ENCODE data around the gene TBC1D2. TPM values are rescaled to one million over a fixed set of nuclear protein-coding genes. Genes with fewer than 3 reads are reported as not detected.

Gene TBC1D2
- total RNA-seq, 1 experiment from 2014 or later, result 11.1 TPM

DNA sequence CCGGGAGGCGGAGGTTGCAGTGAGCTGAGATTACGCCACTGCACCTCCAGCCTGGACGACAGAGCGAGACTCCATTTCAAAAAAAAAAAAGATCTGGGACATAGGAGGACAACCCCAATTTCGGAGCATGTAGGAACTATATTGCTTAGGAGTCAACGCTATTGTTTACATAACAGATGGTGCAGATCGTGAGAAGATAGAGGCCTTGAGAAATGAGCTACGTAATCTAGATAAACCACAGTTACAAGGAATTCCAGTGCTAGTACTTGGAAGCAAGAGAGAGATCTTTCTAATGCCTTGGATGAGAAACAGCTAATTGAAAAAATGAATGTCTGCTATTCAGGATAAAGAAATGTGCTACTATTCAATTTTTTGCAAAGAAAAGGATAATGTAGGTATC is 20.3 kb downstream of the TBC1D2 start:
- no peaks in the 10 kb centered on the region for H3K27me3 Mint-ChIP-seq (ENCODE audit: low read depth)
- POLR2A ChIA-PET, result interaction anchor here (1.2 kb wide), 1 partner anchor 17 kb away, joined by 3 read pairs; no protein-coding TSS in a partner anchor
- ATAC-seq (no peak), DNase-seq (ENCODE audit: low spot score) (no peak)
- H3K4me3 Mint-ChIP-seq, result no peak overlapping the region
- 0 out of 2 replicates have a peak, but pooled peaks cover 3% of the 10 kb centered on the region for H3K4me1 Mint-ChIP-seq
- peaks cover 28% of the 10 kb centered on the region for H3K36me3 Mint-ChIP-seq
- CTCF ChIA-PET, result interaction anchor here (1.3 to 2.2 kb wide), 8 partner anchors 11 to 161 kb away, joined by 4 to 22 read pairs (median 6); partner anchors contain the start of gene TBC1D2
- H3K9me3 Mint-ChIP-seq, result no peaks in the 10 kb centered on the region
- H3K27ac Mint-ChIP-seq, result no peak overlapping the region
- TF ChIP-seq EMX1 (CRISPR knock-in tag; IDR thresholded peaks at IDR 0.05), result no peak
- no peak for TF ChIP-seq FOXK1 (CRISPR knock-in tag; IDR thresholded peaks at IDR 0.05)
- TF ChIP-seq, protein P1, sequence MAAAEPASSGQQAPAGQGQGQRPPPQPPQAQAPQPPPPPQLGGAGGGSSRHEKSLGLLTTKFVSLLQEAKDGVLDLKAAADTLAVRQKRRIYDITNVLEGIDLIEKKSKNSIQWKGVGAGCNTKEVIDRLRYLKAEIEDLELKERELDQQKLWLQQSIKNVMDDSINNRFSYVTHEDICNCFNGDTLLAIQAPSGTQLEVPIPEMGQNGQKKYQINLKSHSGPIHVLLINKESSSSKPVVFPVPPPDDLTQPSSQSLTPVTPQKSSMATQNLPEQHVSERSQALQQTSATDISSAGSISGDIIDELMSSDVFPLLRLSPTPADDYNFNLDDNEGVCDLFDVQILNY (CRISPR knock-in tag; IDR thresholded peaks at IDR 0.05), result no peak
- TF ChIP-seq, protein P2, sequence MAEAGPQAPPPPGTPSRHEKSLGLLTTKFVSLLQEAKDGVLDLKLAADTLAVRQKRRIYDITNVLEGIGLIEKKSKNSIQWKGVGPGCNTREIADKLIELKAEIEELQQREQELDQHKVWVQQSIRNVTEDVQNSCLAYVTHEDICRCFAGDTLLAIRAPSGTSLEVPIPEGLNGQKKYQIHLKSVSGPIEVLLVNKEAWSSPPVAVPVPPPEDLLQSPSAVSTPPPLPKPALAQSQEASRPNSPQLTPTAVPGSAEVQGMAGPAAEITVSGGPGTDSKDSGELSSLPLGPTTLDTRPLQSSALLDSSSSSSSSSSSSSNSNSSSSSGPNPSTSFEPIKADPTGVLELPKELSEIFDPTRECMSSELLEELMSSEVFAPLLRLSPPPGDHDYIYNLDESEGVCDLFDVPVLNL (CRISPR knock-in tag; IDR thresholded peaks at IDR 0.05; ENCODE audit: borderline replicate concordance, low read depth), result no peak
- TF ChIP-seq, protein P3, sequence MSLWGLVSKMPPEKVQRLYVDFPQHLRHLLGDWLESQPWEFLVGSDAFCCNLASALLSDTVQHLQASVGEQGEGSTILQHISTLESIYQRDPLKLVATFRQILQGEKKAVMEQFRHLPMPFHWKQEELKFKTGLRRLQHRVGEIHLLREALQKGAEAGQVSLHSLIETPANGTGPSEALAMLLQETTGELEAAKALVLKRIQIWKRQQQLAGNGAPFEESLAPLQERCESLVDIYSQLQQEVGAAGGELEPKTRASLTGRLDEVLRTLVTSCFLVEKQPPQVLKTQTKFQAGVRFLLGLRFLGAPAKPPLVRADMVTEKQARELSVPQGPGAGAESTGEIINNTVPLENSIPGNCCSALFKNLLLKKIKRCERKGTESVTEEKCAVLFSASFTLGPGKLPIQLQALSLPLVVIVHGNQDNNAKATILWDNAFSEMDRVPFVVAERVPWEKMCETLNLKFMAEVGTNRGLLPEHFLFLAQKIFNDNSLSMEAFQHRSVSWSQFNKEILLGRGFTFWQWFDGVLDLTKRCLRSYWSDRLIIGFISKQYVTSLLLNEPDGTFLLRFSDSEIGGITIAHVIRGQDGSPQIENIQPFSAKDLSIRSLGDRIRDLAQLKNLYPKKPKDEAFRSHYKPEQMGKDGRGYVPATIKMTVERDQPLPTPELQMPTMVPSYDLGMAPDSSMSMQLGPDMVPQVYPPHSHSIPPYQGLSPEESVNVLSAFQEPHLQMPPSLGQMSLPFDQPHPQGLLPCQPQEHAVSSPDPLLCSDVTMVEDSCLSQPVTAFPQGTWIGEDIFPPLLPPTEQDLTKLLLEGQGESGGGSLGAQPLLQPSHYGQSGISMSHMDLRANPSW (CRISPR knock-in tag; conservative IDR thresholded peaks at IDR 0.05; ENCODE audit: low read depth), result no peak
- no peak for TF ChIP-seq KAT7 (CRISPR knock-in tag; IDR thresholded peaks at IDR 0.05; ENCODE audit: borderline replicate concordance)
- TF ChIP-seq ESRRA (CRISPR knock-in tag; IDR thresholded peaks at IDR 0.05; ENCODE audit: borderline replicate concordance), result no peak
- no peak for TF ChIP-seq TP53 (CRISPR knock-in tag; IDR thresholded peaks at IDR 0.05)
- TF ChIP-seq, protein P4, sequence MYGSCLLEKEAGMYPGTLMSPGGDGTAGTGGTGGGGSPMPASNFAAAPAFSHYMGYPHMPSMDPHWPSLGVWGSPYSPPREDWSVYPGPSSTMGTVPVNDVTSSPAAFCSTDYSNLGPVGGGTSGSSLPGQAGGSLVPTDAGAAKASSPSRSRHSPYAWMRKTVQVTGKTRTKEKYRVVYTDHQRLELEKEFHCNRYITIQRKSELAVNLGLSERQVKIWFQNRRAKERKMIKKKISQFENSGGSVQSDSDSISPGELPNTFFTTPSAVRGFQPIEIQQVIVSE (CRISPR knock-in tag; IDR thresholded peaks at IDR 0.05; ENCODE audit: borderline replicate concordance), result no peak
- no peak for TF ChIP-seq NR2C2 (CRISPR knock-in tag; IDR thresholded peaks at IDR 0.05)
- TF ChIP-seq, protein P5, sequence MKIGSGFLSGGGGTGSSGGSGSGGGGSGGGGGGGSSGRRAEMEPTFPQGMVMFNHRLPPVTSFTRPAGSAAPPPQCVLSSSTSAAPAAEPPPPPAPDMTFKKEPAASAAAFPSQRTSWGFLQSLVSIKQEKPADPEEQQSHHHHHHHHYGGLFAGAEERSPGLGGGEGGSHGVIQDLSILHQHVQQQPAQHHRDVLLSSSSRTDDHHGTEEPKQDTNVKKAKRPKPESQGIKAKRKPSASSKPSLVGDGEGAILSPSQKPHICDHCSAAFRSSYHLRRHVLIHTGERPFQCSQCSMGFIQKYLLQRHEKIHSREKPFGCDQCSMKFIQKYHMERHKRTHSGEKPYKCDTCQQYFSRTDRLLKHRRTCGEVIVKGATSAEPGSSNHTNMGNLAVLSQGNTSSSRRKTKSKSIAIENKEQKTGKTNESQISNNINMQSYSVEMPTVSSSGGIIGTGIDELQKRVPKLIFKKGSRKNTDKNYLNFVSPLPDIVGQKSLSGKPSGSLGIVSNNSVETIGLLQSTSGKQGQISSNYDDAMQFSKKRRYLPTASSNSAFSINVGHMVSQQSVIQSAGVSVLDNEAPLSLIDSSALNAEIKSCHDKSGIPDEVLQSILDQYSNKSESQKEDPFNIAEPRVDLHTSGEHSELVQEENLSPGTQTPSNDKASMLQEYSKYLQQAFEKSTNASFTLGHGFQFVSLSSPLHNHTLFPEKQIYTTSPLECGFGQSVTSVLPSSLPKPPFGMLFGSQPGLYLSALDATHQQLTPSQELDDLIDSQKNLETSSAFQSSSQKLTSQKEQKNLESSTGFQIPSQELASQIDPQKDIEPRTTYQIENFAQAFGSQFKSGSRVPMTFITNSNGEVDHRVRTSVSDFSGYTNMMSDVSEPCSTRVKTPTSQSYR (CRISPR knock-in tag; IDR thresholded peaks at IDR 0.05), result no peak
- no peak for TF ChIP-seq MYBL2 (CRISPR knock-in tag; IDR thresholded peaks at IDR 0.05)
- TF ChIP-seq NFYB (CRISPR knock-in tag; conservative IDR thresholded peaks at IDR 0.05; ENCODE audit: low read depth), result no peak
- no peak for TF ChIP-seq CTCF (IDR thresholded peaks at IDR 0.05)
- no peak for TF ChIP-seq ARID4B (CRISPR knock-in tag; IDR thresholded peaks at IDR 0.05; ENCODE audit: borderline replicate concordance)
- TF ChIP-seq GRHL2 (CRISPR knock-in tag; IDR thresholded peaks at IDR 0.05; ENCODE audit: insufficient replicate concordance, severe bottlenecking), result no peak
- no peak for TF ChIP-seq PRRX2 (CRISPR knock-in tag; IDR thresholded peaks at IDR 0.05)
- TF ChIP-seq SP1 (CRISPR knock-in tag; conservative IDR thresholded peaks at IDR 0.05), result no peak
- no peak for TF ChIP-seq ZBTB43 (CRISPR knock-in tag; IDR thresholded peaks at IDR 0.05)

Measured in WTC11 (cell line).